GF-D8 (cell line): ENCODE measurements around the gene CFAP161.

Source experiments
- DNase-seq: peaks from one replicate; lab custom pipeline; 2025; lab: John Stamatoyannopoulos, UW

The CFAP161 gene

GRCh38 chr15:81183439-81183775 is 49.3 kb downstream of the CFAP161 start:
- no peak for DNase-seq

GRCh38 chr15:81184188-81184587 is 50.1 kb downstream of the CFAP161 start:
- DNase-seq: no peak

GRCh38 chr15:81185631-81186295 is 51.7 kb downstream of the CFAP161 start:
- DNase-seq: no peak

GRCh38 chr15:81188354-81188753 is 54.3 kb downstream of the CFAP161 start:
- no peak for DNase-seq

DNA sequence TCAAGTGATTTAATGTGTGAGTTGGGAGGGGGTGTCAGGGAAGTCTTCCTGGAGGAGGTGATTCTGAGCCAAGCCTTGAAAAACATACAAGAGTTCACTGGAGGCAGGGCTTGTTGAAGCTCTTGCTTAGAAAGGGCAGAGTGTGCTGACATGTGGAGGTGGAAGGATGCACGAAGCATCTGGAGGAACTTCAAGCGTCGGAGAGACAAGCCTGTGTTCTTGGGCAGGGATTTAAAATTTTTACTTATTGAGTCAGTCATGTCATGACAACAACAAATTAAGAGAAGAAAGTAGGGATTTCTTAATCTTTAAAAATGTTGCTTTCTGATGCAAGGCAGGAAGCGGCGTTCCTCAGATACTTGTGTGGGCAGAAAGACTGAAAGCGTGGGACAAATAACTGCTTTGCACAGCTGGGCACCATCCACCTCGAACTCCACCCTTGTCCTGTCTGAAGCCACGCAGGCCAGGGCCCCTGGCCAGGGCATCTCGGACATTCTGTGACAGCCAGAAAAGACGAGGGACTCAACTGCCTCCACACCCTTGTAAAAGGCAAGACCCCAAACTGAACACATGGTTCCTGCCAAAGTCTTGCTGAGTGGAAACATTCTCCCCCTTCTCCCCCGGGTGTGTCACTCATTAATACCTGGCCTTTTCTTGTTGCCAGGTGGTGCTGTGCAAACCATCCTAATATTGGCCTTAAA is 55.7 kb downstream of the CFAP161 start:
- DNase-seq: no peak

GRCh38 chr15:81190922-81191507 is 56.9 kb downstream of the CFAP161 start:
- no peak for DNase-seq

GRCh38 chr15:81191701-81192100 is 57.6 kb downstream of the CFAP161 start:
- DNase-seq: no peak

DNA sequence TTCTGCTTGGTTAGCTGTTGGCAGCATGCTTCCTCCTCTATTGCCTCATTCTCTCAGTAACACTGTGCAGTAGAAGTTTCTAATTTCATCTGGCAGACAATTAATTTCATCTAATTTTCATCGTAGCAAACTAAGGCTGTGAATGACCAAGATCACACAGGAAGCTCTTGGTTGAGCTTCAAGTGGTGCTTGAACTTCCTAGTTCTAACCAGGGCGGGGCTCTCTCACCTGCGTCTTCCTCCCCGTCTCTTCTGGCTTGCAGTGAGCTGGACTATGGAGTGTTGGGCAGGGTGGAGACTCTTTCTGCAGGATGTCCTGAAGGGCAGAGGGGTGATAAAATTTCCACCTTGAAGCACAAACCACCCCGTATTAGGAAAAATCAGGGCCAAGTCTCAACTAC is 60.7 kb downstream of the CFAP161 start:
- no peak for DNase-seq

- no peak for DNase-seq
Measured at GRCh38 chr15:81195339-81195864, 61.3 kb downstream of the CFAP161 start.

- DNase-seq: no peak
Measured at GRCh38 chr15:81196576-81197254, 62.6 kb downstream of the CFAP161 start, which contains the start of gene IL16. TSS of gene IL16 (plus strand) at chr15:81196879. CDS start at chr15:81225400, 28,521 bp downstream.

- no peak for DNase-seq
Measured at GRCh38 chr15:81197255-81197630, 63.2 kb downstream of the CFAP161 start.

- no peak for DNase-seq
Measured at GRCh38 chr15:81197688-81198281, 63.7 kb downstream of the CFAP161 start.
